K562 (cell line): Measurements from ENCODE around the gene GPR162. TPM values are rescaled to one million over a fixed set of nuclear protein-coding genes. Genes with fewer than 3 reads are reported as not detected.

Experiments used
- ASH1L ChIP-seq: fragments of 450-650 bp; IDR thresholded peaks from 2 replicates; pipeline ENCODE4 v1.6.1; 2018; ENCODE audit warnings: borderline replicate concordance, mild to moderate bottlenecking, low read depth; ENCODE audit not compliant: partially characterized antibody
- C11orf30 ChIP-seq: fragments of 450-650 bp; IDR thresholded peaks from 2 replicates; pipeline ENCODE4 v1.6.1; 2016; ENCODE audit warnings: low read depth, mild to moderate bottlenecking
- CREM ChIP-seq: IDR thresholded peaks from 2 replicates; pipeline ENCODE4 v1.6.1; 2014; ENCODE audit warnings: antibody characterized with exemption, low read depth
- E2F4 ChIP-seq: sonication (generic); formaldehyde crosslinking; IDR thresholded peaks from 2 replicates; pipeline ENCODE4 v1.8.0; 2022; ENCODE audit warnings: mild to moderate bottlenecking, low read depth, missing genetic modification reagents
- JUN ChIP-seq, 2 experiments: sonication (generic) in 1 of 2; formaldehyde crosslinking in 1 of 2; IDR thresholded peaks; 2 replicates each; pipeline versions ENCODE4 v1.6.1 to v1.8.0; 2012 to 2022; ENCODE audit warnings: borderline replicate concordance in 2 of 2, mild to moderate bottlenecking in 2 of 2, improper control_type of control experiment in 1 of 2, low read depth in 1 of 2, low read length in 1 of 2, missing genetic modification reagents in 1 of 2
- PHB2 ChIP-seq: fragments of 450-650 bp; IDR thresholded peaks from 2 replicates; pipeline ENCODE4 v1.6.1; 2017; ENCODE audit warnings: low read depth
- POLR2A ChIP-seq: fragments of 450-650 bp; conservative IDR thresholded peaks from 2 replicates; pipeline ENCODE4 v1.6.1; 2016
- POLR2H ChIP-seq: IDR thresholded peaks from 2 replicates; pipeline ENCODE4 v1.6.1; 2016; ENCODE audit warnings: missing genetic modification characterization, low read depth, mild to moderate bottlenecking, control low read depth, missing compliant biosample characterization, moderate library complexity
- TOE1 ChIP-seq, 2 experiments: fragments of 450-650 bp in 1 of 2; sonication (generic) in 1 of 2; formaldehyde crosslinking in 1 of 2; IDR thresholded peaks; 2 replicates each; pipeline versions ENCODE4 v1.7.1 to v1.8.0; 2016 to 2022; ENCODE audit warnings: borderline replicate concordance in 2 of 2, mild to moderate bottlenecking in 2 of 2, antibody characterized with exemption in 1 of 2, inconsistent platforms in 1 of 2, low read depth in 1 of 2, missing genetic modification reagents in 1 of 2, moderate library complexity in 1 of 2
- XRCC5 ChIP-seq: fragments of 200-400 bp; formaldehyde crosslinking; IDR thresholded peaks from 2 replicates; pipeline ENCODE4 v1.6.1; 2017; ENCODE audit warnings: low read depth, mild to moderate bottlenecking, low read length
- ZFPM2 ChIP-seq: fragments of 250-450 bp; sonication (Bioruptor Pico); IDR thresholded peaks from 2 replicates; pipeline ENCODE4 v1.5.1; 2022; ENCODE audit warnings: mild to moderate bottlenecking
- ZMIZ1 ChIP-seq, 2 experiments: fragments of 150-350 bp in 1 of 2; IDR thresholded peaks; 2 replicates each; pipeline ENCODE4 v1.6.1; 2012 to 2016; ENCODE audit warnings: low read depth in 2 of 2, low read length in 2 of 2, mild to moderate bottlenecking in 1 of 2, moderate library complexity in 1 of 2
- ZNF318 ChIP-seq, 2 experiments: fragments of 450-650 bp; IDR thresholded peaks; 2 replicates each; pipeline ENCODE4 v1.6.1; 2016; ENCODE audit warnings: mild to moderate bottlenecking in 2 of 2, borderline replicate concordance in 1 of 2, low read depth in 1 of 2, moderate library complexity in 1 of 2
- polyA plus RNA-seq, 8 experiments: library from polyadenylated mRNA; depleted of rRNA in 4 of 8; stranded (reverse) in 5 of 8; unstranded in 3 of 8; fragments of >200 nt; fragmentation: Nextera tagmentation in 2 of 8; fragmentation: Illumina TruSeq in 1 of 8; extraction: Ambion mirVana in 2 of 8; extraction: Trizol in 1 of 8; gene quantifications; 2 replicates each; pipeline versions ENCODE4 v1.2.1 to v1.2.3, GENCODE V29; 2011 to 2014; ENCODE audit warnings: inconsistent platforms in 1 of 8, missing spikeins in 1 of 8
- total RNA-seq, 7 experiments: library from RNA; depleted of rRNA in 6 of 7; stranded (reverse); fragments of >200 nt in 6 of 7; fragmentation: Illumina TruSeq in 2 of 7; extraction: Trizol in 2 of 7; gene quantifications; 2 replicates each; pipeline versions ENCODE4 v1.2.1 to v1.2.3, GENCODE V29; 2011 to 2021; ENCODE audit warnings: low replicate concordance in 1 of 7

GPR162 gene
- total and polyA plus RNA-seq, 9 of the 15 experiments (the other 6 are each of a cell fraction or from before 2014, with no cell fraction given), result 0.65 to 1.8 (median 1.1) TPM; not detected in 2

- TF ChIP-seq TOE1 (IDR thresholded peaks at IDR 0.05; ENCODE audit: borderline replicate concordance), result no peak
- no peak for TF ChIP-seq TOE1 (CRISPR knock-in tag; IDR thresholded peaks at IDR 0.05; ENCODE audit: borderline replicate concordance, low read depth)
- peak; percentile 53; the same call in 1 of the 2 replicates for TF ChIP-seq C11orf30
- no peak for TF ChIP-seq XRCC5
- TF ChIP-seq ZFPM2 (CRISPR knock-in tag), result no peak
- no peak for TF ChIP-seq ZNF318 (IDR thresholded peaks at IDR 0.05; ENCODE audit: borderline replicate concordance in 1 of 2, low read depth in 1 of 2)
- peak; percentile 91 for TF ChIP-seq CREM
- no peak for TF ChIP-seq JUN (IDR thresholded peaks at IDR 0.05; ENCODE audit: borderline replicate concordance, low read depth, low read length)
- no peak for TF ChIP-seq JUN (CRISPR knock-in tag; IDR thresholded peaks at IDR 0.05; ENCODE audit: borderline replicate concordance)
- peak; percentile 86 for TF ChIP-seq POLR2H (tag)
- no peak for TF ChIP-seq PHB2
- 0 out of 4 replicates have a peak, but pooled peaks of 1 of the 2 experiments have one; percentile 12 for TF ChIP-seq ZMIZ1 (IDR thresholded peaks at IDR 0.05; ENCODE audit: low read depth in 2 of 2, low read length in 2 of 2)
- peak; percentile 100 for TF ChIP-seq E2F4
- TF ChIP-seq POLR2A, result peak; percentile 59
- peak; percentile 91 for TF ChIP-seq ASH1L
Observed at GRCh38 chr12:6851153-6851920, 29.7 kb downstream of the GPR162 start, which contains the start of gene CDCA3 (continued).
